GM12891 (cell line): ENCODE data around the gene BACH2.

Experiments
- PAX5 ChIP-seq: IDR thresholded peaks from 2 replicates; pipeline ENCODE4 v1.6.1; 2011; ENCODE audit warnings: low read length, moderate library complexity, mild to moderate bottlenecking; ENCODE audit not compliant: insufficient read depth, severe bottlenecking
- POLR2A ChIP-seq: IDR thresholded peaks from 2 replicates; pipeline ENCODE4 v1.6.1; 2011; ENCODE audit warnings: low read depth, low read length, control low read depth
- POLR2AphosphoS5 ChIP-seq: IDR thresholded peaks from 2 replicates; pipeline ENCODE4 v1.6.1; 2011; ENCODE audit warnings: low read depth, low read length, control low read depth
- TAF1 ChIP-seq: IDR thresholded peaks from 2 replicates; pipeline ENCODE4 v1.6.1; 2011; ENCODE audit warnings: low read depth, low read length, control low read depth

DNA sequence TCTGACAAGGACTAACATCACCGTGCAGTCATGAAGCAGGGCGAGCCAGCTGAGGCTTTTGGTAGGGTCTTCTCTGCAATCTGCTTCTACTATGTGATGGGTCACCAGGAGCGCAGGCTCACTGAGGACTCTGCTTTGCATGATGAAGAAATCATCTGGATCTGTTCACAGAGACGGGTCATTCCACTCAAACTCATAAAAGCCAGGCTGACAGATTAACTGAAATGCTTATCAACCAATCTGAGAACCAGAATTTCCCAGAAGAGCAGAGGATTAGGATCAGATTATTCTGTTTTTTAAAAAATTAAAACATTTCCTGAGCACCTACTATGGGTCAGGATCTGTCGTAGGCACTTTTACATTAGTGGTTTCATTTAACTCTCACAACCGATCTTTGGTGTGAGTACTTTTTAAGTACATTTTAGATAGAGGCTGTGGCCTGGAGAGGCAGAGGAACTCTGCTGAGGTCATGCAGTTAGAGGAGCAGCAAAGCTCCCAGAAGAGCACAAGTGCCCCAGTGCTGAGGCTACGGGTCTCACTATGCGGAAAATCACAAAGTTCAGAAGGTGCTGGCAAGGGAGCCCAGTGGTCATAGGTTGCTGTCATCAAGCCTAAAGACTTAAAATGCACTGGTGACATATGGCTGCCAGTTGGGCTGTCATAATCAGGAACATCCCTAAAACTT, 109.1 kb downstream of the BACH2 start:
- TF ChIP-seq POLR2AphosphoS5 (no peak), POLR2A (no peak), TAF1 (no peak), PAX5 (no peak)
